GM19395 (cell line): ENCODE results near the gene FSD1L.

Experiments
- ATAC-seq: cut with Tn5 transposase; IDR thresholded peaks from one replicate; pipeline ENCODE4 v1.9.1; 2021; ENCODE audit warnings: mild to moderate bottlenecking, moderate library complexity; ENCODE audit not compliant: unreplicated experiment

The FSD1L gene

DNA sequence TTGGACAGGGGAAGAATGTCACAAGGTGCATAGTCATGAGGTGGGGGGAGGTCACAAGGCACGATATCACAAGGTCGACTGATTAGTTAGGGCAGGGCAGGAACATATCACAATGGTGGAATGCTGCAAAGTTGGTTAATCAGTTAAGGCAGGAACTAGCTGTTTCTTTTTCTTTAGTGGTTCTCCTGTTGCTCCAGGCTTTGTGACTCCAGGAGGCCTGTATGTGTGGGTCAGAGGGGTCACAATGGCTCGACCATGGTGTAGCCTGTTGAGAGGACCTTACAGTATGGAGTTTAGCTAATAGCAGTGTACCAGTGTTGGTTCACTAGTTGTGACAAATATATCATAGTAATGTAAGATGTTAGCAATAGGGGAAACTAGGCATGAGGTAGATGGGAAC is 12.4 kb upstream of the FSD1L start:
- ATAC-seq = no peak

DNA sequence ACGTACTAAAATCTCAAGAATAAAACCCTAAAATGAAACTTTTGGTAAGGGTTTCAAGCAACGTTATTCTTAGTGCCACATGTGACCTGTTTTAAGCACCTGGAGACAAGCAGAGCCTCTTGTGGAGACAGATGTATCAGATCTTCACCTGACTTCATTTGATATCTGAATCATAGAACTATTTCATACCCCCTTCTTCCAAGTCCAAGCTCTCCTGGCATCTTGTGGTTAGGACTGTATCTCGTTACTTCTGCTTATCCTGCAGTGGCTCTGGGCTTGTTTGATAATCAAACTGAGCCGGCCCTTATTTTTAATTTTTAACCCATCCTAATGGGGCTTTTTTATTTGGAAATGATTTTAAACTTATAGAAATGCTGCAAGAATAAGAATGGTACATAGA is 11.1 kb upstream of the FSD1L start:
- ATAC-seq = no peak

DNA sequence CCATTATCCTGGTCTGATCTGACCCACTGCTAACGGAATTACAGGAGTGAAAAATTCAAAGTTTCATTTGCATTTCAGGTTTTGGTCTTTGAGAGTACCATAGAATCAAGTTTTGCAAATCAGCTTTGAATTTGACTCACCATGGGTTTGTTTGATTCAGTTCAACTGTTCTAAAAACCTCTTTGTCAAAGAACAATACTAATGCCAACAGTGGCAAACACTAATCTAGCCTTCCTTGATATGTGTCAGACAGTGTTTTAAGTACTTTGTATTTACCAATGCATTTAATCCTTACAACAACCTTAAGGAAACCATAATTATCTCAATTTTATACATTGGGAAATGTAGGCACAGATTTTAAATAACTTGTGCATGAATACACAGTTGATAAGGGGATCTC is 10.1 kb upstream of the FSD1L start:
- no peak for ATAC-seq

DNA sequence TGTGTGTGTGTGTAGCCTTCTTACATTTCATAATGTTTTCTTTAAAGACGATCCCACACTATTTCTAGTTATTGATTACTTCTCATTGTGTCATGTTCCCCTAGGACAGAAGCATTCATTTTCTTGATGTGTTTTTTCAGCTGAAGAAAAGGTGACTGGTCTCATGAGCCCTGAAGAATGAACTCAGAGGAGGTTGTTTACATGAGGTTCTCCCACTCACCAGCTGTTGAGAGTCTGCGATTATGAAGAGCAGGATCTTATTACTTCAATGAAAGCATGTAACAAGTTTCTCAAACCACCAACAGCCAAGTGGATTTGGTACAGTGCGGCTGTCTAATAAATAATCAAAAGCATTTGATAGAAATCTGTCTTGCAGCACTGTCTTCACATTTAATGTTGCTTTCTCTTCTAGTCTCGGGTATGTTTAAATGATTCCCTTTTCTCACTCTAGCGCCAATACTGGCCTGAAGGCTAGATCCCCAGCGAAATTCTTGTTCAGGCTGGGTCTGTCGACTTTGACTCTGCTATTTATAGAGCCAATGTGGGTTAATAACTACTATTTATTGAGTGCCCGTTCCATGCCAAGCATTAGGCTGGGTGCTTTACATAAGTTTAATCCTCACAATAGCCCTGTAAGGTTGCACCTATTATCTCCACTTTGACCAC is 9.6 kb upstream of the FSD1L start:
- no peak for ATAC-seq

DNA sequence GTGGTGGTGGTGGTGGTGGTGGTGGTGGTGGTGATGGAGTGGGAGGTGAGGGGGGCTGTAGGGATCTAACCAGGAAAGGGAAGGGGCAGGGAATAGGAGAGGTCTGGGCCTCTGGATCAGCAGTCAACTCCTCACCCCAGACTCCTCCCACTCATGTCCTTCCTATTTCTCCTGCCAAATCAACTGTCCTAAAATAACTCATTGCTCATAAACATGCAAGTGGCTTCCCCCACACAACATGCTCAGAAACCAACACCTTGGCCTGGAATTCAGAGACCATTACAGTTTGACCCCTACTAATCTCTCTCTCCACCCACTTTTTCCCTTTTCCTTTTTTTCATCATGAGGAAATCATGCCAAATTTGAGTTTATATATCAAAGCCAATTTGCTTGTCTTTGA is 8.4 kb upstream of the FSD1L start:
- no peak for ATAC-seq

DNA sequence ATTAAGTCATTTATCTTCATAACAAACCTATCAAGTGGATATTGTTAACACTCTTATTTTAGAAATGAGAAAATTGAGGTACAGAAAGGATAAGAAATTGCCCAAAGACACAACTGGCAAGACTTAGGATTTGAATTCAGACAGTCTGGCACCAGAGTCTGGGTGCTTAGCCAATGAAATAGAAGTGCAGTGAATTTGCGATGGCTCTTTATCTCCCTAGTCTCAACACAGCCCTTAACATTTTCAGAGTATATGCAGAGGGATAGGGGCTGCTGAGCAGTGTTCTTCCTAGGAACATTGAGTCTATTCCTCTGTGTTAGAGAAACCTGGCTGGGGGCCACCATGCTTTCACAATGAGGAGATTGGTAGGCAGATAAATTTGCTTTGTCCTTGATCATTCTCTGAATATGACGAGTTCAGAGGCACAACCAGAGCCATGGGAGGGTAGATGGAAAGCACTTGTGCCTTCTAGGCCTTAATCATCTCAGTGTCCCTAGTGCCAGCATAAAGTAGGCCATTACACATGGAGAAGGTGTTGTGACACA is 6.1 kb upstream of the FSD1L start:
- no peak for ATAC-seq

DNA sequence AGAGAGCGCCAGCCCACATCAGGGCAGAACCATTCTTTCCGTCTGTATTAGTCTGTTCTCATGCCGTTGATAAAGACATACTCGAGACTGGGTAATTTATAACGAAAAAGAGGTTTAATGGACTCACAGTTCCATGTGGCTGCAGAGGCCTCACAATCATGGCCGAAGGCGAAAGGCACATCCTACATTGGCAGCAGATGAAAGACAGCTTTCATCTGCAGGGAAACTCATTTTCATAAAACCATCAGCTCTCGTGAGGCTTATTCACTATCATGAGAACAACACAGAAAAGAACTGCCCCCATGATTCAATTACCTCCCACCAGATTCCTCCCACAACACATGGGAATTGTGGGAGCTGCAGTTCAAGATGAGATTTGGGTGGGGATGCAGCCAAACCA is 4.7 kb upstream of the FSD1L start:
- ATAC-seq = no peak

DNA sequence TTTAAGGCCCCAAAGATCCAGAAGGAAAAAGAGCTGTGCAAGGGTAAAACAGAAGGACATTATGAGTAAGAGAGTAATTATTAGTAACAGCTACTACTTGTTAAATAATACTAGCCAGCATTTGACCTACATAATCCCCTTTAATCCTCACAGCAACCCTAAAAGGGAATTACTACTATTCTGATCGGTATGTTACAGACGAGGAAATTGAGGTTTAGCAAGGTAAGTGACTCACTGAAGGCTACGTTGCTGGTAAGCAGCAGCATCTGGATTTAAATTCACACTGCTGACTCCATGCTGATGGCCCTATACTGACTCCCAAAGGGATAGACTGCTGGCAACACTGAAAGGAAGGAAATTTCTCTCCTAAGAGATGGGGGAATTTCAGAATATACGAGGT is 3.7 kb upstream of the FSD1L start:
- ATAC-seq = no peak

DNA sequence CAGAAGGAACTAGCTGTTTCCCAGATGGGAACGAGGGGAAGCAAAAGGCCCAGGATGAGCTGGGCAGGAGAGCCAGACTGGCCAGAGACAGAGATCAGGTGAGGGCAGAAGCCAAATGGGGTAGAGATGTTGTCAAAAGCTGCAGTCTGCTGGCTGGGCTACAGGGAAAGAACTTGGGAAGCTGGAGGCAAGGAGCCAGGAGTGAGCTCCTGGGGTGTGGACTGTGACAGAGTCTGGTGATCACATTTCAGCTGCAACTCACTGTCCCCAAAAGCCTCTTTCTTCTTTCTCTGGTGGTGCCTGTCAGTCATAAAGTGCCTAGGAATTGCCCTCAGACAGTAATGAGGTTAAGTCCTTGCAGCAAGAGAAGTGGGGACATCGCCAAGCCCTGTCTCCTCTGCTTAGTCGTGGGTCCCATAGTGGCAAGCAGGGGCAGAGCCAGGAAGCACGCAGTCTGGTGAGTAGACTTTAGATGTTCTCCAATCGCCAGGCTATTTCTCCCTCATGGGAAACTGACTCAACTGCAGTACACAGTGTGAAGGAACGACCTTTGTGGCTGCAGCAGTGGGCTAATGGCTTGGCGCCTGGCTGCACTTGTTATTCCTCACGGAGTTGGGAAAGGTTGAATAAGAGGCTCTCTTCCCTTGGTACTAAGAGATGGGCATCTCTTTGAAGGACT is 2.5 kb upstream of the FSD1L start:
- ATAC-seq = no peak

DNA sequence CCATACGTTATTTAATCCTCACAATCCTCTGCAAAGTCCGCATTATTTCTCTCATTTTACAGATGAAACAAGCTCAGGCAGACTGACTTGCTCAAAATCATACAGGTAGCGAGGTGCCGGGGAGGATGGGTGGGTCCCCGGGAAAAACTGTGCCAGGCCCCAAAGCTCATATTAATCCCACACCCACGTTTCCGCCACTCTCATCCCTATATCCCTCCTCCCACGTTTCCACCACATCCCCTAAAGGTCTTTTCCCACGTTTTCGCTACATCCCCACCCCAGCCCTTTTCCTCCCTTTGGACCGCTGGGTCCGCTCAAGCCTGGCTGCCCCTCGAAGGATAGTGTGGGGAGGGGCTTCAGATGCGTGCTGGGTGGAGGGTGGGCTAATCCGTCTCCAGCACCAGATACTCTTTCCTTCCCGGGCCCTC is 434 bp upstream of the FSD1L start:
- ATAC-seq = no peak

DNA sequence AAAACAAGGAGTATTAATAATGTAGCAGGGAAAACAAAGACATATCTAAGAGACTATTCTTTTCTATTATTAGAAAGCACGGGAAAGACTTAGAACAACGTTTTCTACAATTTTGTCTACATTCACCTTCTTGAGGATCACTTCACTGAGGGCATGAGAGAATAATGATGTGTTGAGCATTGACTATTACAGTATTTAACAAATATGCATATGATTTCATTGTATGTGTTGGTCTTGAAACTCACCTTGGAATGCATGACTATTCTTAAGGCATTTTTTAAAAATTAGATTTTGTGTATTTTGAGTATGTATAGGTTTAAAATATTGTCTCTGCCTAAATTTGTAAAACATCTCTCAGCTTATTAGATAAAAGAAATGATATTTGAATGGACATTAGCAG is 1.2 kb downstream of the FSD1L start:
- ATAC-seq = no peak

DNA sequence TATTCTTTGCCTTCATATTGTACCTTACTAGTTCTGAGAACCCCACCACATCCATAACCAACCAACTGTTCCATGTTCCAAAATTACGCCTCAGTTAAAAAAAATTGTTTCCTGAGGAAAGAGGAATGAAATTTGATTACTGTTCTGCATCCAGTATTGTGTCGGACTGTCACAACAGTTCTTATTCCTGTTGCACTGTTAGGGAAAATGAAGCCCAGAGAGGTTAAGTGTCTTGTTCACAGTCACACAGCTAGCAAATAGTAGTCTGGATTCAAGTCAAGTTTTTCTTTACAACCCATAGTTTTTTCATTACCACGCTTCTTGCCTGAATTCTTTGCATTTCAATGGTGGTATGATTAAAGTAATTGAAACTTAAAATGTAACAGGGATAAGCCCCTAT is 4.4 kb downstream of the FSD1L start:
- ATAC-seq = no peak

DNA sequence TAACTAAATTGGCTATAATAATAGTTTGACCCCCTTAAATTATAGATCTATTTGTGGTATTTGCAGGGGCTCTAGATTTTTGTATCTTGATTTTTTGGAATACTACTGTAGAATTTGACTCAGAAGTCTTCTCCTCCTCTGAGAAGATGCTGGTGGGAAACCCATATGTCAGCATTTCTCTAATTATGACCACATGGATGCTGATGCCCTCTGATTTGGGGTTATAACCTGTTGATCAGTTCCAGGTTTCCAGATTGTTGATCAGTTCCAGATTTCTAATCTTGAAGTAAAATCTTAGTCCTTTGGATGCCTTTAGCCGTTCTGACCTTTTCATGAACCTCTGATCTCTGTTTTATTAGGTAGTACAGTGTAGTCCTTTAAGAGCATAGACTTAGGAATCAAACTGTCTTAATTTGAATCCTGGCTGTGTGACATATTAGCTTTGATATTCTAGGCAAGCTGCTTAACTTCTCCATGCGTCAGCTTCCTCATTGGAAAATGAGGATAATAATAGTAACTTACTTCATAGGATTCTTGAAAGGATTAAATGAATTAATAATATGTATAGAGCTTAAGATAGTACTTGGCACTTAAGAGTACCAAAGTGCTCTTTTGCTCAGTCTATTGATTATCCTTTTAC is 8.1 kb downstream of the FSD1L start:
- no peak for ATAC-seq

DNA sequence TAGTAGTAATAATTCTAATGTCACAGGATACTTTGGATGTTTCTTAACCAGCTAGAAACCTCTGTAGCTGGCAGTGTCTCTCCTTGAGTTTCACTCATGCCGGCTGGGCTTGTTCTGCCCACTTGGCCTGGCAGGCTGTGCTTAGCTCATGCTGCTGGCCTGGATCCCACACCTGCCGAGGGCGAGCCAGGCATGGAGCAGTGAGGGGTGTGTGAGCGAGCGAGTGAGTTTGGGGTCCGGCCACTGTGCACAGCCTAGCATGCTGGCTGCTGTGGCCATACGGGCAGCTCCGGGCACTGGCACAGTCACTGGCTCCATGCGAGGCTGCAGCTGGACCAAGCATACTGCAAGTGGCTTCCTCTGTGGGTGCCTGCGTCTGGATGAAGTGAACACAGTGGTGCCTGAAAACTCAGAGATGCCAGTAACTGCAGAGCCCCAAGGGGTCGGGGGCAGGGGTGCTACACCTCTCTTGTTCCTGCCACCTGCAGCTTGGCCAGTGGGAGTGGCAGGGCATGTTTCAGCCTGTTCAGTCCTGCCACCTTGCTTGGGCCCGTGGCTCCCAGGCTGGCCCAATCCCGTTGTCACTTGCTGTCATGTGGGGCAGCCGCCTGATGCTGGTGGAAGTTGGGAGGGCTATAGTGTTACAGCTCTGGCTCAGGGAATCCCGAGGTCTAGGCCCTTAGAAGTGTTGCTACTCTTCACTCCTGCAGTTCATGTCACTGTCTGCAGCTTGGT is 9.9 kb downstream of the FSD1L start:
- ATAC-seq = no peak

DNA sequence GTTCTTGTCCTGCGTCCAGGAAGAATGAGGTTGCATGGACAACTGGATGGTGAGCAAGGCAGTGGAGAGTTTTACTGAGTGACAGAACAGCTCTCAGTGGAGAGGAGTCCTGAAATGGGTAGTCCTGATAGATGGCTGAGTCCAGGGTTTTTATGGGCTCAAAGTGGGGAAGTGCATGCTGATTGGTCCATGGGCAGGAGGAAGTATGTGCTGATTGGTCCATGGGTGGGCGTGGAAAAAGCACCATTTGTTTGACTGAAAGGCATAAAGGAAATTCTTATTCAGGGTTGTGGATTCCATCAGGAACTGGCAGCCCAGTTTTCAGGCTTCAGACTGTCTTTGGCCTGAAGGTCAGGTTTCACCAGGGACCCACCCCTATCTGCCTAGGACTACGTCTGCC is 10.6 kb downstream of the FSD1L start:
- ATAC-seq = no peak

DNA sequence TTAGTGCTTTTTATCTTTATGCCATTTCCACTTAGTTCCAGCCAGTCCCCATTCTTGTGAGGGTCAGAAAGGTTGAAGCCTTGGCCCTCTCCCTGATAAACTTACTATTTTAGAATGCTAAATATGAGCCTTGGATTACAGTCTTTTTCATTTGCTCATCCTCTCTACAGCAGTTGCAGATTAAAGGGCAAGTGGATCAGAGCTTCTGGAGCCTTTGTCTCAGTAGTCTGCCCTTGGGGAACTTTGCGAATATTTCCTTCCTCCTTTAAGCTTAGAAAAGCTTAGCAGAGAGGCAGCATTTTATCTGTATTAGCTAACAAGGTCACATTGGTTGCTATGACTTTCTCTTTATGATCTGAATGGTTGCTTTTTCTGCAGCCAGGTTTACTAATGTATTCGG is 11.5 kb downstream of the FSD1L start:
- ATAC-seq = no peak

DNA sequence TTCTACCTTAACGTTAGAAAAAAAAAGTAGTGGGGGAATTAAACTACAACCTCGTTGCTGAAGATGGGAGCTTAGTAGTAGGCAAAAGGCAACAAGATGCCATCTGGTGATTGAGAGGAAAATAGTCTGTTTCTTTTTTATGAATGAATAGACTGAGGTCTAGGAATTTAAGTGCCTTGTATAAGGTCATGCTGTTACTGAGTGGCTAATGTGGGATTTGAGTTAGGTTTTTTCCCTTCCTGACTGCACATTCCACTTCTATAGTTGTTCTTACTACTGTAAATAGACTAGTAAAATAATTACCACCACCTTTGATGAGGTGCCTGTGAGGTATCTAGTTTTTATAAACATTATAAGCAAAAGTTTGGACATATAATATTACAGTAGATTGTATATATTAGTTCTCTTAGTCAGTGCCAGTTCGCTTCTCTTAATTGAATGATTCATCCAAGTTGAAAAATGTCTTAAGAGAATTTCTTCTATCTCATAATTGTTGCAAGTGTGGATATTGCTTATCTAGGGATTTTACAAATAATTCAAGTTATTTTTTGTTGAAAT is 19.1 kb downstream of the FSD1L start:
- no peak for ATAC-seq

DNA sequence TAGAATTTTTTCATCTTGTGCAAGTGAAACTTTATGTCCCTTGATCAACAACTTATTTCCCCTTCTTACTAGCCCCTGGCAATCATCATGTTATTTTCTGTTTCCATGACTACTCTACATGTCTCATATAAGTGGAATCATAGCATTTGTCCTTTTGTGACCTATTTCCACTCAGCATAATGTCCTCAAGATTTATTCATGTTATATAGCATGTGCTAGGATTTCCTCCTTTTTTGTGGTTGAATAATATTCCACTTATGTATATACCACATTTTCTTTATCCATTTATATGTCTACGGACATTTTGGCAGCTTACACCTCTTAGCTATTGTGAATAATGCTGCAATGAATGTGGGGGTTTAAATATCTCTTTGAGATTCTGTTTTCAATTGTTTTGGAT is 21.0 kb downstream of the FSD1L start:
- ATAC-seq = no peak

DNA sequence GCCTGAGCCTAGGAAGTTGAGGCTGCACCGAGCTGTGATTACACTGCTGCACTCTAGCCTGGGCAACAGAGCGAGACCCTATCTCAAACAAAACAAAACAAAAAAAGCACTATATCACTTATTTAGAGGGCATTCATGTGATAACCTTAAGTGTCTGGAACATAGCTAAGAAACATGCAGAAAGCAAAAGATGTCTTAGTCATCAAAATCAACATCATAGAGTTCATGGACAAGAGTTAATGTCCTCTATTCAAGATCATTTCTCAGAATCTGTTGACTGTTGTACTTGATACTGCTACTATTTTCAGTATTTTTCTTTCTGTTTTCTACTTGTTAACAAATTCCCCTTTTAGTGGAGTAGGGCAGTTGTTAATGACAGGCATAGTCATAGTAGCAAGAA is 25.4 kb downstream of the FSD1L start:
- ATAC-seq = no peak

DNA sequence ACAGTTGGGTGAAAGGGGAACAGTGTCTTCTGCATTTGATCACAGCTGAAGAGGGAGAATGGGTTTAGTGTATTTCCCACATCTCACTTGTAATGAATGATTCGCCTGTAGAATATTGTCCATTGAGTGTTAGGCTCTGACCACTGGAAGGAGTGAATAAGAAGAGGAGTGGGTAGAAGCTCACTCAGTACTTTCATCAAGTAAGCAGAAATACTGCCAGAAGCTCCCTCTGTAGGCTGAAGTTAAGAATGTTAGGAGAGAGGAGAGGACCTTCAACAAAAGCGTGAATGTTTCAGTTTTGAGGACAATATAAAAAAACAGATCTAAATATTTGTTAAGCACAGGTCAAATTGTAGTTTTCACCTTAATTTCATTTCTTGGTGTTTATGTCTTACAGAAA is 27.5 kb downstream of the FSD1L start:
- no peak for ATAC-seq

DNA sequence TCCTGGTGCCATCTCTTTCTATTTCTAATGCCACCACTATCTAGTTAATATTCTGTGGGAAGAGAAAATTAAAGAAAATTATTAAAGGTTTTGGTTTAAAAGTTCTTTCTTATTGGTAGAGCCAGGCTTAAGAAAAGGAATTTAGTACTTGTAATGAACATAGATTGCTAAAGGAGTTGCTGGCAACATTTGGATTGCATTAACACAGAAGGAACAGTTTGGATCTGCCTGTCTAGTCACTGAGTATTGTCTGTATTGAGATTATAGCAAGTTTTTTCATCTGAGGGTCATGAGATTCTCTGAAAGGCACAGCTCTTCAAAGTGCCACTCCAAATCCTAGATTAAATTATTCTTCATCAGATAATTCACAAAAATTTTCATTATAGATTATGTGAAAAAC is 32.0 kb downstream of the FSD1L start:
- ATAC-seq = no peak
